HG03064 (cell line): ENCODE measurements around the gene LYPD5.

Experiments used
- ATAC-seq: cut with Tn5 transposase; IDR thresholded peaks from one replicate; pipeline ENCODE4 v1.9.1; 2021; ENCODE audit warnings: low read depth; ENCODE audit not compliant: unreplicated experiment

Gene LYPD5

GRCh38 chr19:43754503-43755255 is 47.6 kb downstream of the LYPD5 start, which contains the start of gene SMG9:
Gene SMG9 (minus strand): TSS chr19:43754962. CDS start chr19:43750741, 4,221 bp downstream.
- ATAC-seq, result peak; percentile 47

- no peak for ATAC-seq
These were observed 48.1 kb downstream of the LYPD5 start for GRCh38 chr19:43754253-43754502.

DNA sequence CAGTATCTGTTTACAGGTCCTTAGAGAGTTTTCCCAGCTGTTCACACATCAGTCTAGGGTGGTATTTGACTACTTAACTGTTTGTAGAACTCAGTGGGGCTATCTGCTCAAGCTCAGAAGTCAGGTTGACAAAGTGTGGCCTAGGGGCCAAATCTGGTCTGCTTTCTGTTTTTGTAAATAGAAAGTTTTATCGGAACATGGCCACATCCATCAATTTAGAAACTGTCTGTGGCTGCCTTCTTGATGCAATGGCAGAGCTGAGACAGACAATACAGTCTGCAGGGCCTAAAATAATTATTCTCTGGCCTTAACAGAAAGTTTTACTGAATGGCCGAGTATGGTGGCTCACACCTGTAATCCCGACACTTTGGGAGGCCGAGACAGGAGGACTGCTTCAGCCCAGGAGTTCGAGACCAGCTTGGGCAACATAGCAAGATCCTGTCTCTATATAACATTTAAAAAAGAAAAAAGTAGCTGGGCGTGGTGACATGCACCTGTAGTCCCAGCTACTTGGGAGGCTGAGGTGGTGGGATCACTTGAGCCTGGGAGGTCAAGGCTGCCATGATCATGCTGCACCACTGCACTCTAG is 49.9 kb downstream of the LYPD5 start:
- ATAC-seq, result no peak

DNA sequence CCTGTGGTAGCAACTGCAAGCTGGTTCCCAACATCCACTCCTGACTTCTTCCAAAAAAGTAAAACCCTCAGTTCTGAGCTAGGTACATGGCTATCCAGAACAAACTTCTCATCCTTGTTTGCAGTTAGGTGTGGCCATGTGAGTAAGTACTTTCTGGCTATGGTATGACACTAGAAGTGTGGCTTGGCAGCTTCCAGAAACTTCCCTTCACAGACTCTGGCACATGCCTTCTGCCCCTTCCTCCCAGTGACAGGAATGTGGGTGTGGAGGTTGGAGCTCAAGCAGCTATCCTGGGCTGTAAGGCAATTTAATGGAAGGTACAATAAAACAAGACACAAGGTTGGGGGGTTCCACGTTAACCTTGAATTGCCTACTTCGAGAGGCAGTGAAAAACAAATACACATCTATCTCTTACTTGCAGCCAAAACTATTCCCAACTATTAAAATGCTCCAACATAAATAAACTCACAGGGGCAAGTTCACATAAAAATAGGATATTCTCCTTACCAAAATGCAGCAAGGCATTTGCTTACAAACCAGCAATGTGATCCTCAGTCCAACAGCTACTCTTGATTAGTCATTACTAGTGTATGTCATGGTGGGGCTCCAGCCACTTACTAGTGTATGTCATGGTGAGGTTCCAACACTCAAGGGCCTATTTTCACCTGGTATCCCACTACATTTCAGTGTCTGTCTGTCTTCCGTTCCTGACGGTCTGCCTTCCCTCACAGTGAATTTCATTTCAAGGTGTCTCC is 50.6 kb downstream of the LYPD5 start:
- ATAC-seq, result no peak

- no peak for ATAC-seq
These were observed 52.3 kb downstream of the LYPD5 start for GRCh38 chr19:43749898-43750297.

GRCh38 chr19:43749152-43749551 is 53.1 kb downstream of the LYPD5 start:
- ATAC-seq, result no peak

- no peak for ATAC-seq
These were observed 53.6 kb downstream of the LYPD5 start for GRCh38 chr19:43748685-43749084.

DNA sequence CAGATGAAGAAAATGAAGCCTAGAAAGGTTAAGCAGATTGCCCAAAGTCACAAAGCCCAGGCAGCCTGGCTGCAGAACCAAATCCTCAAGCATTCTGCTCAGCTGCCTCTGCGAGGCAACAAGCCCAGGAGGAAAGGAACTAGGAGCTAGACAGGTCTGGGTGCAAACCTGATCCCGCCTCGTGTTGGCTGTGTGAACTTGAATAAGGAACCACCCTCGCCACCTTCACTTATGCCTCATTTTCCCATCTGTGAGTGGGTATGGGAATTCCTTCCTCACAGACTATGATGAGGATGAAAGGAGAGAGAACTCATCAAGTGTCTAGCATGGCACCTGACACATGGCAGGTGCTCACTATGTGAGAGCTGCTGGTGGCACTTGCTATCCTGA is 54.0 kb downstream of the LYPD5 start:
- no peak for ATAC-seq

DNA sequence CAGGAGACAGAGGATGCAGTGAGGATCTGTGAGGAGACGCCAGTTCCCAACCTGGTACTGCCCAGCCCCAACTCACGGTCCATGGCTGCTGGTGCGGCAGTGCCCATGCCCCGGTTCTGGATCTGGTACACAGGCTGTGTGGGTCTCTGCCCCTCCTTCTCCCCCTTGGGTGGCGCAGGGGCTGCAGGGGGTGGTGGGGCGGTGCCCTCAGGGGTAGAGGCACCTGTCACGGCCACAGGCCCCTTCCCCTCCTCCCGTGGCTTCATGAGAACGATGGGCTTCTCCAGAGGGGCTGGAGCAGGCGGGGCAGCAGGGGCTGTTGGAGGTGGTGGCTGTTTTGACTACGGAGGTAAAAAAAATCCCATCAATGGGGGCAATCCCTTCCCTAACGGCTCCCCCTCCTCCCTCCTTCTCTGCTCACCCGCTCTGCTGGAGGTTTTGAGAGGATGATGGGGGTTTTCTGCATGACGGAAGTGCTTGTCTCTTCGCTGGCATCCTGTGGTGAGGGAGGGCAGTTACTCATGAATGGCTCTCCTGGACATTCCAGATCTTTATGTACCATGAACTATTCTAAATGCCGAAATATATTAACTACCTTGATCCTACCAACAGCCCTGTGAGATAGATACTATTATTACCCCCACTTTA is 54.6 kb downstream of the LYPD5 start:
- no peak for ATAC-seq
